H1 (cell line): ENCODE data around the gene SH3PXD2A.

Source experiments
- CBX5 ChIP-seq: fragments of 300-800, 300-1000 bp; sonication (generic); IDR thresholded peaks from 2 replicates; pipeline ENCODE4 v1.7.1; 2016; ENCODE audit warnings: antibody characterized with exemption, low read length, low read depth
- CHD2 ChIP-seq: IDR thresholded peaks from 2 replicates; pipeline ENCODE4 v1.6.1; 2012; ENCODE audit warnings: low read length, improper control_type of control experiment
- CREB1 ChIP-seq: IDR thresholded peaks from 2 replicates; pipeline ENCODE4 v1.6.1; 2012; ENCODE audit warnings: inconsistent platforms
- EP300 ChIP-seq, 2 experiments: IDR thresholded peaks; 1 replicate in 1 of 2; 2 replicates in 1 of 2; pipeline ENCODE4 v1.6.1; 2011 to 2012; ENCODE audit warnings: low read depth in 2 of 2, low read length in 2 of 2, mild to moderate bottlenecking in 2 of 2, borderline replicate concordance in 1 of 2, inconsistent platforms in 1 of 2, moderate library complexity in 1 of 2
- JUND ChIP-seq: IDR thresholded peaks from 2 replicates; pipeline ENCODE4 v1.6.1; 2011; ENCODE audit warnings: mild to moderate bottlenecking, improper control_type of control experiment, low read length
- POLR2A ChIP-seq, 2 experiments: IDR thresholded peaks; 1 replicate in 1 of 2; 2 replicates in 1 of 2; pipeline ENCODE4 v1.6.1; 2011; ENCODE audit warnings: low read depth in 2 of 2, low read length in 2 of 2, mild to moderate bottlenecking in 2 of 2; ENCODE audit errors: control extremely low read depth in 1 of 2
- RAD21 ChIP-seq, 2 experiments: IDR thresholded peaks in 1 of 2; conservative IDR thresholded peaks in 1 of 2; 2 replicates each; pipeline ENCODE4 v1.6.1; 2011; ENCODE audit warnings: low read depth in 2 of 2, low read length in 2 of 2, improper control_type of control experiment in 1 of 2, inconsistent platforms in 1 of 2, mild to moderate bottlenecking in 1 of 2, moderate library complexity in 1 of 2
- TAF1 ChIP-seq: IDR thresholded peaks from 2 replicates; pipeline ENCODE4 v1.6.1; 2011; ENCODE audit warnings: mild to moderate bottlenecking, low read depth, low read length
- TF ChIP-seq, protein P1 (sequence below), 3 experiments: IDR thresholded peaks; 1 replicate in 2 of 3; 2 replicates in 1 of 3; pipeline versions ENCODE4 v1.5.1 to v1.6.1; 2011; ENCODE audit warnings: low read length in 3 of 3, mild to moderate bottlenecking in 3 of 3, inconsistent platforms in 2 of 3, low read depth in 1 of 3, moderate library complexity in 1 of 3; ENCODE audit not compliant: insufficient read depth in 1 of 3; ENCODE audit errors: control extremely low read depth in 1 of 3
- TF ChIP-seq, protein P2 (sequence below): IDR thresholded peaks from 2 replicates; pipeline ENCODE4 v1.6.1; 2012; ENCODE audit warnings: inconsistent platforms

DNA sequence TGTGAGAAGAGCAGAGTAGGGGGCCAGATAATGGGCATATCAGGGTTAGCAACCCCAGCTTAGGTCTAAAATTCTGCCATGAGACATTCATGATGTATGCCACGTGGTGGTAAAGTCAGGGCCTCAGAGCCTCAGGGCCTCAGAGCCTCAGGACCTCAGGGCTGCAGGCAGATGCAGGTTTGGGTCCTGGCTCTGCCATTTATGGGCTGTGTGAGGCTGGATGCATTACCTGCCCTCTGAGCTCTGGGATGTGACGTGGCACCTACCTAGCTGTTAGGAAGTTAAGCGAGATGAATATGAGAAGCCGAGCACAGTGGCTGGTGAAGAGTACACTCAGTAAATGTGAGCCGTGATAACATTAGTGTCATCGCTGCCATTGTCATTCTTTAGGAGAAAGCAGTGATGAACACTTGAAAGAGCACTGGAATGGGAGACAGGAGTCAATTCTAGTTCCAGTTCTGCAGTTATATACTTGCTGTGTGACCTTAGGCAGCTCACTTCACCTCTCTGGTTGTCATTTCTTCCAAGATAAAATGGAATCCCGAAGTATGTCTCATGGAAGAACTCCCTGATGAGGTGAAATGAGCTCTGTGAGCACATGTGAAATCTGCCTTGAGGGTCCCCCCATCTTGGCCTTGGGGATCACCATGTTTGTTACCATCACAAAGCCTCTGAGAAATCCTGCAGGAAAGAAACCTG, 127.2 kb downstream of the SH3PXD2A start:
- TF ChIP-seq, protein P1, sequence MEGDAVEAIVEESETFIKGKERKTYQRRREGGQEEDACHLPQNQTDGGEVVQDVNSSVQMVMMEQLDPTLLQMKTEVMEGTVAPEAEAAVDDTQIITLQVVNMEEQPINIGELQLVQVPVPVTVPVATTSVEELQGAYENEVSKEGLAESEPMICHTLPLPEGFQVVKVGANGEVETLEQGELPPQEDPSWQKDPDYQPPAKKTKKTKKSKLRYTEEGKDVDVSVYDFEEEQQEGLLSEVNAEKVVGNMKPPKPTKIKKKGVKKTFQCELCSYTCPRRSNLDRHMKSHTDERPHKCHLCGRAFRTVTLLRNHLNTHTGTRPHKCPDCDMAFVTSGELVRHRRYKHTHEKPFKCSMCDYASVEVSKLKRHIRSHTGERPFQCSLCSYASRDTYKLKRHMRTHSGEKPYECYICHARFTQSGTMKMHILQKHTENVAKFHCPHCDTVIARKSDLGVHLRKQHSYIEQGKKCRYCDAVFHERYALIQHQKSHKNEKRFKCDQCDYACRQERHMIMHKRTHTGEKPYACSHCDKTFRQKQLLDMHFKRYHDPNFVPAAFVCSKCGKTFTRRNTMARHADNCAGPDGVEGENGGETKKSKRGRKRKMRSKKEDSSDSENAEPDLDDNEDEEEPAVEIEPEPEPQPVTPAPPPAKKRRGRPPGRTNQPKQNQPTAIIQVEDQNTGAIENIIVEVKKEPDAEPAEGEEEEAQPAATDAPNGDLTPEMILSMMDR (IDR thresholded peaks at IDR 0.05; ENCODE audit: control extremely low read depth in 1 of 3, insufficient read depth in 1 of 3, low read depth in 1 of 3, low read length in 3 of 3): no peak
- TF ChIP-seq CBX5 (no peak), CHD2 (no peak), POLR2A (IDR thresholded peaks at IDR 0.05; ENCODE audit: control extremely low read depth in 1 of 2, low read depth in 2 of 2, low read length in 2 of 2) (no peak), RAD21 (IDR thresholded peaks at IDR 0.05 in 1 of 2, conservative IDR thresholded peaks at IDR 0.05 in 1 of 2; ENCODE audit: low read depth in 2 of 2, low read length in 2 of 2) (no peak), EP300 (IDR thresholded peaks at IDR 0.05; ENCODE audit: borderline replicate concordance in 1 of 2, low read depth in 2 of 2, low read length in 2 of 2) (no peak), CREB1 (no peak), JUND (no peak), TAF1 (no peak)
- TF ChIP-seq, protein P2, sequence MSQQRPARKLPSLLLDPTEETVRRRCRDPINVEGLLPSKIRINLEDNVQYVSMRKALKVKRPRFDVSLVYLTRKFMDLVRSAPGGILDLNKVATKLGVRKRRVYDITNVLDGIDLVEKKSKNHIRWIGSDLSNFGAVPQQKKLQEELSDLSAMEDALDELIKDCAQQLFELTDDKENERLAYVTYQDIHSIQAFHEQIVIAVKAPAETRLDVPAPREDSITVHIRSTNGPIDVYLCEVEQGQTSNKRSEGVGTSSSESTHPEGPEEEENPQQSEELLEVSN: no peak
